ENCODE results near the gene DDB1. TPM values are rescaled to one million over a fixed set of nuclear protein-coding genes. Genes with fewer than 3 reads are reported as not detected.

DDB1 gene
- total RNA-seq, 1 experiment from 2014 or later = 297 TPM

DNA sequence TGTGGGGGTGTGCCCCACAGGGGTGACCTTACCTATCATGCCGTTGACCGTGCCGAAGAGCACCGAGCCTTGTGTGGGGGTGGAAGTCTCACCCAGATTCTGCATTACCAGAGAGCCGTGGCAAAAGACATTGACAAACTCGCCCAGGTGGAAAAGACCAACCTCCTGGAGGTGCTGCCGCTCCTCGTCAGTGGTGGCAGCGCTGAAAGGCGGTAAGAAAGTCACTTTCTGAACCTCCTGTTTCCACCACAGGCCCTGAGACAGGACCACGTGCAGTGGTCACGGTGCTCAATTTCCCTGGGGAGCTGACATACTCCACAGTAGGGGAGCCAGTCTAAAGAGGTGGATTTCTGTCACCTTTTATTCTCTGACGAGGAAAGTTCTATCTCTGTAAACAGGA is 30.4 kb downstream of the DDB1 start:
- TF ChIP-seq, protein P1, sequence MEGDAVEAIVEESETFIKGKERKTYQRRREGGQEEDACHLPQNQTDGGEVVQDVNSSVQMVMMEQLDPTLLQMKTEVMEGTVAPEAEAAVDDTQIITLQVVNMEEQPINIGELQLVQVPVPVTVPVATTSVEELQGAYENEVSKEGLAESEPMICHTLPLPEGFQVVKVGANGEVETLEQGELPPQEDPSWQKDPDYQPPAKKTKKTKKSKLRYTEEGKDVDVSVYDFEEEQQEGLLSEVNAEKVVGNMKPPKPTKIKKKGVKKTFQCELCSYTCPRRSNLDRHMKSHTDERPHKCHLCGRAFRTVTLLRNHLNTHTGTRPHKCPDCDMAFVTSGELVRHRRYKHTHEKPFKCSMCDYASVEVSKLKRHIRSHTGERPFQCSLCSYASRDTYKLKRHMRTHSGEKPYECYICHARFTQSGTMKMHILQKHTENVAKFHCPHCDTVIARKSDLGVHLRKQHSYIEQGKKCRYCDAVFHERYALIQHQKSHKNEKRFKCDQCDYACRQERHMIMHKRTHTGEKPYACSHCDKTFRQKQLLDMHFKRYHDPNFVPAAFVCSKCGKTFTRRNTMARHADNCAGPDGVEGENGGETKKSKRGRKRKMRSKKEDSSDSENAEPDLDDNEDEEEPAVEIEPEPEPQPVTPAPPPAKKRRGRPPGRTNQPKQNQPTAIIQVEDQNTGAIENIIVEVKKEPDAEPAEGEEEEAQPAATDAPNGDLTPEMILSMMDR (conservative IDR thresholded peaks at IDR 0.05) = no peak
- Histone ChIP-seq H3K4me1 (ENCODE audit: insufficient read depth, low read length) (no peaks in the 10 kb centered on the region), H3K23ac (ENCODE audit: insufficient read length, low read depth, low read length) (no peak overlapping the region), H3K27ac (ENCODE audit: insufficient read length, low read depth, low read length) (no peak overlapping the region), H2AFZ (ENCODE audit: low read length) (no peak overlapping the region), H3K27me3 (ENCODE audit: insufficient read depth, low read length) (no peaks in the 10 kb centered on the region), H2BK15ac (ENCODE audit: low read depth, low read length) (no peak overlapping the region), H3K9me3 (ENCODE audit: control insufficient read depth, low read depth, low read length) (no peaks in the 10 kb centered on the region), H3K18ac (ENCODE audit: insufficient read length, low read depth, low read length) (no peak overlapping the region), H3K4me2 (ENCODE audit: insufficient read depth, insufficient read length, low read length) (no peak overlapping the region), H3K14ac (ENCODE audit: insufficient read depth, low read length) (no peak overlapping the region), H3K4ac (ENCODE audit: low read depth, low read length) (no peak overlapping the region), H2BK120ac (ENCODE audit: low read depth, low read length, poor library complexity, severe bottlenecking) (no peak overlapping the region), H3K79me2 (ENCODE audit: insufficient read depth, low read length) (no peaks in the 10 kb centered on the region), H3K56ac (ENCODE audit: insufficient read length, low read depth, low read length) (no peak overlapping the region), H2BK20ac (ENCODE audit: low read depth, low read length, poor library complexity, severe bottlenecking) (no peak overlapping the region), H2AK5ac (ENCODE audit: insufficient read length, low read length) (no peak overlapping the region), H4K8ac (replicated peaks; ENCODE audit: insufficient read length, low read depth, low read length) (no peak overlapping the region), H3T11ph (ENCODE audit: low read length) (no peak overlapping the region), H3K79me1 (ENCODE audit: insufficient read depth, low read depth, low read length, poor library complexity, severe bottlenecking) (no peaks in the 10 kb centered on the region), H2BK5ac (ENCODE audit: insufficient read length, low read length) (no peak overlapping the region), H4K91ac (ENCODE audit: insufficient read length, low read depth, low read length) (no peak overlapping the region), H4K20me1 (ENCODE audit: control insufficient read depth, insufficient read depth, insufficient read length) (no peaks in the 10 kb centered on the region), H4K5ac (ENCODE audit: insufficient read length, low read depth, low read length) (no peak overlapping the region), H2BK12ac (ENCODE audit: insufficient read length, low read depth, low read length) (no peak overlapping the region), H3K9ac (ENCODE audit: extremely low read depth, insufficient read length, low read length) (no peak overlapping the region), H3K23me2 (ENCODE audit: insufficient read length, low read depth, low read length, poor library complexity, severe bottlenecking) (no peaks in the 10 kb centered on the region)
- no peak overlapping the region for H3K4me3 Mint-ChIP-seq
- no CpG with 5 or more reads among the region's 13 CpGs for WGBS (ENCODE audit: extremely low coverage, insufficient read length, low lambda C conversion rate)
- no peaks in the 10 kb centered on the region for H3K9me3 Mint-ChIP-seq
- peaks cover 15 to 16% of the 10 kb centered on the region in 2 experiments for H3K4me1 Mint-ChIP-seq
- H3K27me3 Mint-ChIP-seq (ENCODE audit: low read depth) = no peaks in the 10 kb centered on the region
- DNase-seq = no peak
- peaks cover 34 to 79% (median 59%) of the 10 kb centered on the region in 3 experiments; a peak in 6 of 7 replicates for H3K36me3 Mint-ChIP-seq (ENCODE audit: insufficient read depth in 1 of 3, low read depth in 3 of 3)
- no peak overlapping the region for H3K27ac Mint-ChIP-seq
